Globus pallidus (tissue), 1 donor: ENCODE data around the gene PGM3.

Experiments
- DNase-seq: peaks from one replicate; pipeline ENCODE4 v3.0.0-alpha.2; 2015; ENCODE audit warnings: low spot score

The PGM3 gene

DNA sequence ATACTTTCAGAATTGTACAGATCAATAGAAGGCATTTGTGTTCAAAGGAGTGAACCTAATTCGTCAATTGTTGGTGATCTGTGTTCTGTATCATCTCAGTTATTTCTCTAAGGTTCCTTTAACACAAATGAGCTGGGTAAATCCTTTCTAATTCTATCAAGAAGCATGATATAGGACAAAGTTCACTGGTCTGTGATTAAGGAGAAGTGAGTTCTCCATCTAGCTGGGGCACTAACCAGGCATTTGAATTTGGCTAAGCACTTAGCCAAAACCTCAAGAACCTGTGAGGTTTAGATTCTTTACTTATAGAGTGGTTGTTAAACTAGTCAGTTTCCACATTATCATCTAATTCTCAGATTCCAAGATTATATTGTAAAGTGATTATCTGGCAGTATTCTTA, 75.3 kb downstream of the PGM3 start:
- no peak for DNase-seq
